Lung microvascular endothelial cell (primary cell): ENCODE measurements around the gene SYPL1. TPM values are rescaled to one million over a fixed set of nuclear protein-coding genes. Genes with fewer than 3 reads are reported as not detected.
"Not testable (repeated sequence)": the region's sequence is repeated elsewhere in the genome, so short reads cannot be mapped to it uniquely, and the experiment has no call there.

Experiments
- DNase-seq, 2 donors: peaks; one replicate each; pipeline versions ENCODE4 v3.0.0 to v3.0.0-alpha.2; 2010; ENCODE audit warnings: low read depth in 2 of 2
- total RNA-seq: library from RNA; depleted of rRNA; stranded (reverse); fragments of >200 nt; gene quantifications from 2 replicates; pipeline ENCODE4 v1.2.1, GENCODE V29; 2014

The SYPL1 gene
- 71.7 and 75.8 TPM in 2 replicates for total RNA-seq

- peak; percentile 88 to 91 for DNase-seq
These were observed at the start of gene SYPL1 for GRCh38 chr7:106112118-106112971. SYPL1 (minus strand) TSS chr7:106112312; CDS start chr7:106112208, 104 bp downstream.

DNA sequence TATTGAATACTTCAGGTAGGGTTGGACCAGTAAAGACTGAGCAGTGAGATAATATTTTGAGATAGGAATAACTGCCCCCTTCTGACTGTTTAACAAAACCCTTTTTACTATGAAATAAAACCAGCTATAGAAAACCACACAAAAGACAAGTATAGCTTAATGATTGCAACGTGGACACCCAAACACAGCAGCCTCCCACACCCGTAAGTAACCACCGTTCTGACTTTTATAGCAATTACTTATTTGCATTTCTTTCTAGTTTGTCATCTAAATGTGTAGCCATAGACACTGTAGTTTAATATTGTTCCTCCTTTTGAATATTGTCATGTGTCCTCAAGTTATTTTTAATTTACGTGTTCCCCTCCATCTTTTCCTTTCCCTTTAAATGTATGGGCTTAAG is 42.9 kb upstream of the SYPL1 start:
- no peak for DNase-seq

- DNase-seq = peak; percentile 82 to 84
These were observed 41.9 kb upstream of the SYPL1 start for GRCh38 chr7:106153891-106154449.

GRCh38 chr7:106152313-106152665 is 40.2 kb upstream of the SYPL1 start:
- no peak for DNase-seq

DNA sequence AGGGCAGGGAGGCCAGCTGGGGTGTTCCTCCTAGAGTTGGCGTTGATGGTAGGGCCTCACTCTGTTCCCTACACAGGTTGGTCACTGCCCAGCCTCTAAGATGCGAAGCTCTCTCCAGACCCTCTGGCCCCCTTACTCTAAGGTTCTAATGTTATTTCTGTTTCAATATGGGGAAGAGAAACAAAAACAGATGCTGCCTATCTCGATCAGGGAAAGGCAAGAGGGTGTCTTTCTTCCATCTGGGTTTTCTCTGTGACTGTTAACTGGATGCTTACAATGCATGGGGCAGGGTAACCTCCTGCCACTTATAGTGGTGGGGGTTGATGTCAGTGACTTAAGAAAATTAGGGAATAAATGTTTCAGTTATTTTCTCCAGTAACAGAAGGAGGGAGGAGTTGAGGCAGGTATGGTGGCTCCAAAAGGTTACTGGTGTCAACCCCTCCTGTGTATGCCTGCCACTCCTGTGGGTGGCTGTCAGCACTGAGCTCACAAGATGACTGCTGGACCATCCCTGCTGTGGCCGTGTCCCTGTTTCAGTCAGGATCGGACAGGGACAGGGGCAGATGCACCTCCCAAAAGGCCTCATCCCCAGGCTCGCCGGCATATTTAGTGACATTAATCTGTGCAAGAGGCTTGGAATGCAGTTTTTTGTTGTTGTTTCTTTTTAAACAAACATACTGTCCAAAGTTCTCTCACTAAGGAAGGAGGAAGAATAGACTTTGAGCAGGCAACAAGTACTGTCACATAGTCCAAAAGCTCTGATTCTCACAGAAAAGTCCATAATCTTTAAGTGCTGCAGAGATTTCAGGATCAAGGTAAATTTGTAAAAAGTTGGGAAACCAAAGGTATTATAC is 39.6 kb upstream of the SYPL1 start:
- no peak for DNase-seq

DNA sequence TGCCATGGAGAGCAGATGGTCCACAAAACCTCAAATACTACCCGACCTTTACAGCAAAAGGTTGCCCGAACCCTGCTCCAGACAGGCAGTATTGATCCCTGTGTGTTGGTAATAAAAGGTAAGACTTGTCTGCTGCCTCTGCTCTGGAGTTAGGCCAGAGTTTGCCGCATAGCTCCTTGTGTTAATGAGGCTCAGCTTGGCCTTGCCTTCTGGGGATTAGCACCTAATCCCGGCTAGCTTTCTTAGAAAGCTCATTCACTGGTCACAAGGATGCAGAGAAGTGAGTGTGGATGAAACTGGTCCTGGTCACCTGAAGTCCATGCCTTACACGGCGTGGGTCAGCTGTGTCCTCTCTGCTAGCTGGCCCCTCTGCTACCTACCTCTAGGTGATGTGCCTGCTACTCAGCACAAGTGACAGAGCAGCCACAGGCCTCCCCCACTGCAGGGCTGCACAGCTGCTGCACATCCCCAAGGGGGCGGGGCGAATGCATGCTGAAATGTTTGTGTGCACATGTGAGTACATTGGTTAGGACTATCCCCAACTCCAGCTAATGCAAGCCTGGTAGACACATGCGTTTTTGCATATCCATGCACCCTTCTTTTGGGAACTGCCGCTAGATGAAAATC is 31.7 kb upstream of the SYPL1 start:
- no peak for DNase-seq

DNA sequence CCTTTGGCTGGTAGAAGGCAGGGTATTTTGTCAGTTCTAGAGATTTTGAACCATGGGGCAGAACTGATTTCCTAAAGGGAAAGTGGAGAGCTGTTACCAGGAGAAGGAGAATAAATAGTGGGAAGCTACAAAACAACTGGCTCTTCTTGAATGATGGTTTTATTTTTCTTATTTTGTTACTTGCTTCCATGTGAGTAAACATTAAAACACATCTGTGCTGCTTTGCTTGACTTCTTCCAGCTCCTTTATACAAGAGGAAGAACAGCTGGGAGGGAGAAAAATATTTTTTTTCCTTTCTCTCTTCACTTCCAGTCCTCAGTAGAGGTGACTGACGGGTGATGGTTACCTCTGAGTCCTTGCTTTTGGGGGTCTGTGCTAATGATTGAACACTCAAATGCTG is 30.0 kb upstream of the SYPL1 start:
- DNase-seq = no peak

DNA sequence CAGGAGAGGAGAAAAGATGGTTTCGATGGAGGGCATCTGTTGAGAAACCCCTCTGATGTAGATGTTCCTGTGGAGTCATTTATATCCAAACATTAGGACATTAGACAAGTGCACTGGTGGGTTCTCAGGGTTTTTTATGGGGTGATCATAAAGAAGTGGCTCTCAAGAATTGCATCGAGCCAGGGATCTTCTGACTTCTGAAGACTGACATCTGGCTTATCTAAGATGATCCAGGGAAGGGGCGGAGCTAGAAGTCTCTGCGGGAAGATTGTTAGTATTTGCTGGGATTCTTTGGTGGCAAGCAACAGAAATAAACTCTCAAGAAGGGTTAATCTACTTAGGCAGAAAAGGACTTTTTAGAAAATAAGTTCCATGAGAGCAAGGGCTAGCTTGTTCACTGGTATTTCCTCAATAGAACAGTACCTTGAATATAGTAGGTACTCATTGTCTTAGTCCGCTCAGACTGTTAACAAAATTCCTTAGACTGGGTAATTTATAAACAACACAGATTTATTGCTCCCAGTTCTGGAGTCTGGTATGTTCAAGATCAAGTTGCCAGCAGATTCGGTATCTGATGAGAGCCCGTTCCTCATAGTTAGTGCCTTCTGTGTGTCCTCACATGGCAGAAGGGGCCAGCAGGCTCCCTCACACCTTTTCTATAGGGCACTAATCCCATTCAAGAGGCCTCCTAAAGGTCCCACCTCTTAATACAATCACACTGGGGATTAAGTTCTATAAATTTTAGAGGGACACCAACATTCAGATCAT is 28.5 kb upstream of the SYPL1 start:
- DNase-seq = no peak

- DNase-seq = no peak
These were observed 27.4 kb upstream of the SYPL1 start for GRCh38 chr7:106139265-106140251.

- DNase-seq = no peak
These were observed 26.7 kb upstream of the SYPL1 start for GRCh38 chr7:106138776-106139175.

DNA sequence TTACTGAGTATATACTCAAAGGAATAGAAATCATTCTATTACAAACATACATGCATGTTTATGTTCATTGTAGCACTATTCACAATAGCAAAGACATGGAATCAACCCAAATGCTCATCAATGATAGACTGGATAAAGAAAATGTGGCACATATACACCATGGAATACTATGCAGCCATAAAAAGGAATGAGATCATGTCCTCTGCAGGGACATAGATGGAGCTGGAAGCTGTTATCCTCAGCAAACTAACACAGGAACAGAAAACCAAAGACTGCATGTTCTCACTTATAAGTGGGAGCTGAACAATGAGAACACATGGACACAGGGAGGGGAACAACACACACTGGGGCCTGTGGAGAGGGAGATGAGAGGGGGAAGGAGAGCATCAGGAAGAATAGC is 26.1 kb upstream of the SYPL1 start:
- not testable (repeated sequence) for DNase-seq

GRCh38 chr7:106134241-106134640 is 22.1 kb upstream of the SYPL1 start:
- DNase-seq = no peak

DNA sequence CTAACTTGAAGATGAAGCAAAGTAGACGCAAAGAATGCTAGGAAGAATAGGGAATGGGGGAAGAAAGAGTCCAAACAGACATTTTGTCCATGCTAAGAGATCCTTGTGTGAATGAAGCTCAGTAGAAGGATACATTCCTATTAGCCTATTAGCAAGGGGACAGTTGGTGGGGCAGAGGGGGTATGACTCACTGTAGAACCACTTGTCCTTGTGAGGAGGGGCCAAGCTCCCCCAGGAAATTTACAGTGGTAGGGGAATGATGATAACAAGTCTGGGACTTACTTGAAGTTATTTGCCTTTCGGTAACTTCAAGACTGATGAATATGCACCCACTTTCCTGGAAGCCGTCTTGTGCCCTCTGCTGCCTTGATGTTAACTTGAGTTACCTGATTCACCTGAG is 17.2 kb upstream of the SYPL1 start:
- no peak for DNase-seq

DNA sequence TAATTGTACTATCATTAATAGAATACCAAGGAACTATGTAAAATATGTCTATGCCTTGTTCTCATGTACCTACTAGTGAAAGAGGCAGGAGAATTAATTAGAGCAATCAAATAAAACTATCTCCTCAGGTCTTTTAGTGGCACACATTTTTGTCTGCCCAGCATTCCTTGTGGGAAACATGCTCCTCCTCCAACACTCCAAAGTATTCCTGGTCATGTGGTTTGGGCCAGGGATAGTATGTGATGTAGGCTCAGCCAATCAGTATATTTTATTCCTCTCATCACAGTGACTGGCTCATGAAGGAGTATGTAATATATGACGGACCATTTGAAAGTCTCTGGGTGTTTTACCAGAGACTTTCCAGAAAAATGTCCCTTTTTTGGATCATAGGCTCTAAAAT is 16.7 kb upstream of the SYPL1 start:
- DNase-seq = no peak

GRCh38 chr7:106127984-106128780 is 16.1 kb upstream of the SYPL1 start:
- peak in 1 of 2 donors; percentile 36 for DNase-seq

GRCh38 chr7:106126170-106126938 is 14.2 kb upstream of the SYPL1 start:
- DNase-seq = peak; percentile 84 to 92

DNA sequence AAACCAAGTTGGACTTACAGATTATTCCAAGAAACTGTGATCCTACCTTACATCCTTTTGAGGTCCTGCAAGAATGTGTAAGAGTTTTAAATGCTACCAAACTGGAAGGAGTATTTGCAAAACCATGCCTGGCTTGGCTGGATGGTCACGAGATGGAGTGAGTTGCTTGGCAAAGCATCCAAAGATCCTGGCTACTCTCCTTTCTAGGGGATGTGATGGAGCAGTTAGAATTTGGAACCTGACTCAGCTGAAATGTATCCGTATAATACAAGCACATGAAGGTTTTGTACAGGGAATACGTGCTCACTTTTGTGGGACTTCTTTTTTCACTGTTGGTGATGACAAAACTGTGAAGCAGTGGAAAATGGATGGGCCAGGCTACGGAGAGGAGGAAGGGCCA is 13.3 kb upstream of the SYPL1 start:
- no peak for DNase-seq

DNA sequence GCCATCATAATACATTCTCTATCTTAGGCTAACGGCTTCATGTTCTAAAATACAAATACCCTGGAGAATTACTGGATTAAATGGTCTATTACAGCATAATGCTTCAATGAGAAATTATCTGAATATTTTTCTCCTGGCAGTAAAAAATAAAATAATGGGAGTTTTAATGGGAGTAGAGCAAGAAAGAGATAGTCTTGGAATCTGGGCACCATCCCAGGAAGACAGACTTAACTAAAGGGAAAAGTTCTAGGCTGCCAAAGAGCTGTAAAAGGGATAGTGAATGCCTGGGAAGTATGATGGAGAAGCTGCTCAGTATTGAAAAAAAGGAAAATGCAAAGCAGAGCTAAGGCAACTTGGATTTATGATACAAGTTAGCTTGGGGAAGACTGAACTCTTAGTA is 12.1 kb upstream of the SYPL1 start:
- no peak for DNase-seq
